DMS 273 (cell line): ENCODE data around the gene AUTS2.
"Not testable (repeated sequence)": the region's sequence is repeated elsewhere in the genome, so short reads cannot be mapped to it uniquely, and the experiment has no call there.

Experiments used
- DNase-seq: peaks from one replicate; lab custom pipeline; 2025; ENCODE audit not compliant: unreplicated experiment; lab: John Stamatoyannopoulos, UW

The AUTS2 gene

DNA sequence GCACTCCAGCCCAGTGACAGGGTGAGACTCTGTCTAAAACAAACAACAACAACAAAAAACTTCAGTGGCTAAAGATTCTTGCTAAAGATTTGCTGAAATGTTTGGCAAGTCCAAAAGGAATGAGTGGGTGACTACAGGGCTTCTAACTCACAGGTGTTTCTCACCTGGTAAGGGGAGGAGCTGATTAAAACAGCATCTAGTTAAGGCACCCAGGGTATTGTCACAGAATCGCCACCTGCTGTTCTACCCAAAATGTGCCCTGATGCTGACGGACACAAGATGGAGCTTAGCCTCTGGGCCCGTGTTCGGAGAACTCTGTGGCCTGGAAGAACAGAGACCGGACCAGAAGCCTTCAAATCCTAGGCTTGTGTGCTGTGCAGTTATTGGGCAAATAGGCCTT, 1197.7 kb downstream of the AUTS2 start:
- DNase-seq, result peak; percentile 48

DNA sequence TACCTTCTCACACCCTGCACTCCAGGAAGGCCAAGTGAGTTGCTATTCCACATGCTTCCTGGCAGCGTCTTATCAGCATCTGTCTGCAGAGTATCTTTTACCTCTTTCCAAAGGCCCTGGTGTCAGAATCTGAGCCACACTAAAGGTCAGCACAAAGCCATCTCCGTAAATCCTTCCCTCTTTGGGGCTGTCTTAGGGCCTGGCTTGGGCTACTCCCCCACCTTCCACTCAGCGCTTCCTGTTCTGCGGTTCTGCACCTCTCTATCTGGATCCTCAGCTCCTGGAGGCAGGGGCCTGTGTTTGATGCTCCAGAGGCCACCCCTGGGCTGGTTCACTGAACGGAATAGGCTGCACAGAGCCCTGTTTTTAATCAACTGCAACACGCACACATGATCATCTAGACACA, 1198.8 kb downstream of the AUTS2 start:
- peak; percentile 62 for DNase-seq

DNA sequence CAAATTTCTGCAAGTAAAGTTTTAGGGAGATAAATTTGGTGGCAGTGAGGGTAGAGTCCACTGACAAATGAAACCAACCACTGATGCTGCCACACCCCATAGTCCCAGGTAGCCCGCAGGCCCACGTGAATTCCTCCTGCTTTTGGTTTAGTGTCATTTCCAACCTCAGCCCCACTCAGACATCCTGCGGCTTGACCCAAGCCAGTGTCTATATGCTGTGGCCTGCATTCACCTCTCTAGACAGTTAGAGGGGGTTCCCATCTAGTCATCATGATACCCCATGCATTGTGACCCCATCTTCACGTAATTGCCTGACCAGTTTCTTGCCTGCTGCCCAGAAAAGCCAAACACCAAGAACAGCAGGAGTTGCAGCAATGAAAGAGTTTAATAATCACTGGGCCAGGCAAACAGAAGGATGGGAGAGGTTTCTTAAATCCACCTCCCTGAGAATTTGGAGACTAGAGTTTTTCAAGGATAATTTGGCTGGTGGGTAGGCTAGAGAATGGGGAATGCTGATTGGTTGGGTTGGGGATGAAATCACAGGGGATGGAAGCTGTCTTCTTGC, 1201.6 kb downstream of the AUTS2 start:
- no peak for DNase-seq

- DNase-seq, result peak; percentile 56
Measured at GRCh38 chr7:70805360-70805759, 1207.1 kb downstream of the AUTS2 start.

- DNase-seq, result peak; percentile 38
Measured at GRCh38 chr7:70807650-70808049, 1209.4 kb downstream of the AUTS2 start.

- no peak for DNase-seq
Measured at GRCh38 chr7:70808876-70809275, 1210.6 kb downstream of the AUTS2 start.

DNA sequence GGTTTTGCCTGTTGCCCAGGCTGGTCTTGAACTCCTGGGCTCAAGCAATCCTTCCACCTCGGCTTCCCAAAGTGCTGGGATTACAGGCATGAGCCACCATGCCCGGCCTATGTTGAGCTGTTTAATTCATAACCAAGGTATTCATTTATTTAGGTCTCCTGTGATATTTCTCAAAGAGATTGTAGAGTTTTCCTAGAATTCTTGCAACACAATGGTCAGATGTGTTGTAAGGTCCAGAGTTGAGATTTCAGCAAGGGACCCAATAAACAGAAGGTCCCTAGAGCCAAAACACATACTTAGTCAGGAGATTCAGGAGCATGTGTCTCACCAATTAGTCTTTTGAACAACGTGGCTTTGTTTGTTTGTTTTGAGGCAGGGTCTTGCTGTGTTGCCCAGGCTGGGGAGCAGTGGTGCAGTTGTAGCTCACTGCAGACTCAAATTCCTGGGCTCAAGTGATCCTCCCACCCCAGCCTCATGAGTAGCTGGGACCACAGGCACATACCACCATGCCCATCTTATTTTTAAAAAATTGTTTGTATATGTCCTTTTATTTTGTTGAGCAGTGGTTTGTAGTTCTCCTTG, 1212.4 kb downstream of the AUTS2 start:
- DNase-seq, result no peak

DNA sequence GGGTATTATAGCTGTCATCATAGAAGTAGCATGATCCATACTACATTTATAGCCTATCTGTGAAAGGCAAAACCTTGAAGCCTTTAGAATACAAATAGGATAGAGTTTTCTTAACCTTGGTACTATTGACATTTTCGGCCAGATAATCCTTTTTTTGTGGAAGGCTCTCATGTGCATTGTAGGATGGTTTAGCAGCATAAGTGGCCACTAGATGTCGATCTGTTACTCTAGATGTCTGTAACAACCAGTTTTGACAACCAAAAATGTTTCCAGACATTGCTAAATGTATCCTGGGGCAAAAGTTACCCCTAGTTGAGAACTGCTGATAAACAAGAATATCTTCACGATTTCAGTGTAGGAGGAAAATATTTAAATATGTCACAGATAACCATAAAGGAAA, 1214.2 kb downstream of the AUTS2 start:
- peak; percentile 49 for DNase-seq

DNA sequence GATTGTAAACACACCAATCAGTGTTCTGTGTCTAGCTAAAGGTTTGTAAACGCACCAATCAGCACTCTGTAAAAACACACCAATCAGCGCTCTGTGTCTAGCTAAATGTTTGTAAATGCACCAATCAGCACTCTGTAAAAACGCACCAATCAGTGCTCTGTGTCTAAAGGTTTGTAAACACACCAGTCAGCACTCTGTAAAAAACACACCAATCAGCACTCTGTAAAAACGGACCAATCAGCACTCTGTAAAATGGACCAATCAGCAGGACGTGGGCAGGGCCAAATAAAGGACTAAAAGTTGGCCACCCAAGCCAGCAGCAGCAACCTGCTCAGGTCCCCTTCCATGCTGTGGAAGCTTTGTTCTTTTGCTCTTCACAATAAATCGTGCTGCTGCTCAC, 1224.2 kb downstream of the AUTS2 start:
- not testable (repeated sequence) for DNase-seq

- peak; percentile 96 for DNase-seq
Measured at GRCh38 chr7:70829221-70830059, 1231.2 kb downstream of the AUTS2 start.

GRCh38 chr7:70830060-70830395, 1231.8 kb downstream of the AUTS2 start:
- peak; percentile 92 for DNase-seq

DNA sequence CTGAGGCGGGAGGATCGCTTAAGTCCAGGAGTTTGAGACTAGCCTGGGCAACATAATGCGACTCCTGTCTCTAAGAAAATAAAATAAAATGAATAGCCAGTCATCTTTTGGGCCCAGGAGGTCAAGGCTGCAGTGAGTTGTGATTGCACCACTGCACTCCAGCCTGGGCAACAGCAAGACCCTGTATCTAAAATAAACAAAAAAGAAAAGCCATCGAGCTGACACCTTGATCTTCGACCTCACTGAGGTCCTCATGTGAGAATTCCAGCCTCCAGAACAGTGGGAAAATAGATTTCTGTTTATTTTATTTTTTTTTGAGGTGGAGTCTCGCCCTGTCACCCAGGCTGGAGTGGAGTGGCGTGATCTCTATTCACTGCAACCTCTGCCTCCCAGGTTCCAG, 1232.2 kb downstream of the AUTS2 start:
- DNase-seq, result no peak

DNA sequence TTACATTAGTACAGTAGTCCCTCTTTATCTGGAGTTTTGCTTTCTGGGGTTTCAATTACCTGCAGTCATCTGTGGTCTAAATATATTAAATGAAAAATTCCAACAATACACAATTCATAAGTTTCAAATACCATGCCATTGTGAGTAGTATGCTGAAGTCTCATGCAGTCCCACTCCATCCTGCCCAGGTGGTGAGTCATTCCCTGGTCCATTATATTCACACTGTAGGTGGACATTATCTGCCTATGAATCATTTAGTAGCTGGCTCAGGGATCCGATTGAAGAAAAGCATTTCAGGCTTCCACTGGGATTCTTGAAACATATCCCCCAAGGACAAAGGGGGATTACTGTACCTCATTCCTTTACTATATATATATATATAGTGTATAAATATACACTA, 1235.5 kb downstream of the AUTS2 start:
- DNase-seq, result peak; percentile 34

DNA sequence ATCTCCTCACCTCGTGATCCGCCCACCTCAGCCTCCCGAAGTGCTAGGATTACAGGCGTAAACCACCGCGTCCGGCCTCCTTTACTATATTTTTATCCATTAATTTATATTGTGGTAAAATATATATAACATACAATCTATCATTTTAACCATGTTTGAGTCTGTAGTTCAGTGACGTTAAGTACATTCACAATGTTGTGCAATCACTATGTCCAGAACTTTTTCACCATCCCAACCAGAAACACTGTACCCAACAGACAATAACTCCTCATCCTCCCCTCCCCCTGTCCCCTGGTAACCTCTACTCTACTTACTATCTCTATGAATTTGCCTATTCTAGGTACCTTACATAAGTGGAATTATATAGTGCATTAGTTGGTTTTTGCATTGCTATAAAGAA, 1236.1 kb downstream of the AUTS2 start:
- DNase-seq, result no peak

DNA sequence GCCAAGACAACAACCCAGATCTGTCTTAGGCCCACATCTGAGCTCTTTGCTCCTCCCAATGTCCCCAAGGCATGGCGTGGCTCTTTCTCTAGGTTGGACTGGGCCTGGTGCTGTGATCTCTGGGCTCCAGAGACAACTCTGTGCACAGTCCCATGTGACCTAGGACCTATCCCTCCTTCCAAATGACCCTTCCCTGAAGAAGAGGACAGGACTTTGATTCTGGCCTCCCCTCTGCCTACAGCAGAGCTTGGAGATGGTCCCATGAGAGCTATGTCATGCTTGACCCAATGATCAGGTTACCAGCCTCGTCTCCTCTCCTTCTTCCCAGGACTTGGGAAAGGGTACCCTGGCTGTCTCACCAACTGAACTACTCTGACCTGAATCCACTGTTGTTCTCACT, 1237.4 kb downstream of the AUTS2 start:
- DNase-seq, result no peak

- no peak for DNase-seq
Measured at GRCh38 chr7:70836279-70836678, 1238.0 kb downstream of the AUTS2 start.

- no peak for DNase-seq
Measured at GRCh38 chr7:70836946-70837345, 1238.7 kb downstream of the AUTS2 start.

DNA sequence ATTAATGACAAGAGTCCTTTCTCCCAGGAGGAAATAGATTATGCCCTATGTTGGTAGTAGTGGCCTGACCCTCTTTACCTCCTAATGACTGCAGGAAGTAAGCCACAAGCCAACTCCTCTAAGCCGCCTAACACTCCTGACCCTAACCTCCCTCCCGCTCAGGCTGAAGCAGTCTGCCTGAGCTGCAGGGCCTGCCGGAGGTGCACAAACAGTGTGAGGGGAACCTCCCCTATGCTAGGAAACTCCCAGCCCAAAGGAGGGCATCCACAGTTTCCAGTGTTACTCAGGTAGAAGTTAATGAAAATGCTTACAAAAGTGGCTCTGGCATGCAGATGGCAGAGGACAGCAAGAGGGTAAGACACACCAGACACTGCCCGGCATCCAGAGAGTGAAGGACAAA, 1239.3 kb downstream of the AUTS2 start:
- no peak for DNase-seq

DNA sequence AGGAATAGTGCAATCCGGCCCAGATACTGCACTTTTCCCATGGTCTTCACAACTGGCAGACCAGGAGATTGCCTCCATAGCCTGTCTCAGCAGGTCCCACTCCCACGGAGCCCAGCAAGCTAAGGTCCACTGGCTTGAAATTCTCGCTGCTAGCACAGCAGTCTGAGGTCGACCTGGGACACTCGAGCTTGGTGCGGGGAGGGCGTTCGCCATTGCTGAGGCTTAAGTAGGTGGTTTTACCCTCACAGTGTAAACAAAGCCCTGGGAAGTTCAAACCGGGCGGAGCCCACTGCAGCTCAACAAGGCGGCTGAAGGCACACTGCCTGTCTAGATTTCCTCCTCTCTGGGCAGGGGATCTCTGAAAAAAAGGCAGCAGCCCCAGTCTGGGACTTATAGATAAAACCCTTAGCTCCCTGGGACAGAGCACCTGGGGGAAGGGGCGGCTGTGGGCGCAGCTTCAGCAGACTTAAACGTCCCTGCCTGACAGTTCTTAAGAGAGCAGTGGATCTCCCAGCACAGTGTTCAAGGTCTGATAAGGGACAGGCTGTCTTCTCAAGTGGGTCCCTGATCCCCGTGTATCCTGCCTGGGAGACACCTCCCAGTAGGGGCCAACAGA, 1240.1 kb downstream of the AUTS2 start:
- no peak for DNase-seq
